Neutrophil (primary cell): ENCODE measurements around the gene GSG1L.

ENCODE experiments used
- H3K27ac ChIP-seq: fragments of 200-600 bp; sonication (generic); 2 replicates; pipeline ENCODE4 v1.5.1; 2016; ENCODE audit warnings: mild to moderate bottlenecking, moderate library complexity
- H3K27me3 ChIP-seq: fragments of 200-600 bp; sonication (generic); 2 replicates; pipeline ENCODE4 v1.6.0; 2016; ENCODE audit warnings: mild to moderate bottlenecking
- H3K36me3 ChIP-seq: fragments of 200-600 bp; sonication (generic); 2 replicates; pipeline ENCODE4 v1.5.1; 2017
- H3K4me1 ChIP-seq, 2 experiments: fragments of 200-600 bp in 1 of 2; sonication (generic) in 1 of 2; 1 replicate in 1 of 2; 2 replicates in 1 of 2; pipeline versions ENCODE4 v1.5.1 to v1.6.1; 2013 to 2016; ENCODE audit warnings: low read depth in 1 of 2, low read length in 1 of 2, mild to moderate bottlenecking in 1 of 2, moderate library complexity in 1 of 2; ENCODE audit not compliant: control insufficient read depth in 1 of 2, insufficient read depth in 1 of 2
- H3K4me3 ChIP-seq, 2 experiments: fragments of 200-600 bp in 1 of 2; sonication (generic) in 1 of 2; 1 replicate in 1 of 2; 2 replicates in 1 of 2; pipeline ENCODE4 v1.5.1; 2013 to 2016; ENCODE audit warnings: low read depth in 1 of 2, low read length in 1 of 2, mild to moderate bottlenecking in 1 of 2, moderate library complexity in 1 of 2
- H3K9me3 ChIP-seq: fragments of 200-600 bp; sonication (generic); 2 replicates; pipeline ENCODE4 v1.5.1; 2016
- TF ChIP-seq, protein P1 (sequence below): fragments of 200-600 bp; sonication (generic); IDR thresholded peaks from 2 replicates; pipeline ENCODE4 v1.5.1; 2016; ENCODE audit warnings: antibody characterized with exemption

Gene GSG1L

DNA sequence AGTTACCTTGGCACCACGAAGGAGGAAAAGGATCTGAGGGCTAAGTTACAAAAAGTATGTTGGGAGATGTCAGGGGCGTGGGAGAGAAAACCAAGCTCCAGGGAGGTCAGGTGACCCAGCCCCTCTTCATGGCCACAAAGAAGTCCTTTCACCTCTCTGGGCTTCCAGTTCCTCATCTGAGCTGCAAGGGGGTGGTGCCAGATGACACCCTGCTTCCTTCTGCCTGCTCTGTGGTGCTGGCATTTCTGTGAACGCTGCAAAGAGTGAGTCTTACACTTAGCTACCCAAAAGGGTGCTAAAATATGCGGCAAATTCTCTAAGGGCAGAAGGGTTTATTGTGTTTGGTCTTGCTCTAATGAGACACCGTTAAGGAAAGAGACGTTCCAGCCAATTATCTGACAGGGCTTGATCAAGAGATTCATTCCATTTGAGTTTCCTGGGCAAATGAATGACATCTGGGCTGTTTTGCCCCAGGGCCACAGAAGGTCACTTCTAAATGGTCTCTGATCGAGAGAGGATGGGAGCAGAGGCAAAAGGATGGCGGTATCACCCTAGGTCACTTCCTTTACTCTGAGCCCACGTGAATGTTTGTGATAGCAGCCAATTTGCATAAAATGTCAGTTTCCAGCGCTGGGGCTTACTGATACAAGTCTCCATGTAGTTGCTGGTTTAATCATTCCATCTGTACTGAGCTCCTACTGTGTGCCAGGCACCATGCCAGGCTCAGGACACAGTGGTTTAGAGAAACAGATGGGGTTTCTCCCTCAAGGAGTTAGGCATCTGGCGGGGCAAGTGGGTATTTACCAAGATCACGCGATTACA lies 303.3 kb downstream of the GSG1L start:
- Histone ChIP-seq H3K4me1 (peaks cover 42 to 43% of the 10 kb centered on the region in 2 experiments), H3K9me3 (no peaks in the 10 kb centered on the region), H3K36me3 (peaks cover 14% of the 10 kb centered on the region), H3K27me3 (no peaks in the 10 kb centered on the region), H3K27ac (peak overlapping the region; percentile 60), H3K4me3 (no peak overlapping the region)
- TF ChIP-seq, protein P1, sequence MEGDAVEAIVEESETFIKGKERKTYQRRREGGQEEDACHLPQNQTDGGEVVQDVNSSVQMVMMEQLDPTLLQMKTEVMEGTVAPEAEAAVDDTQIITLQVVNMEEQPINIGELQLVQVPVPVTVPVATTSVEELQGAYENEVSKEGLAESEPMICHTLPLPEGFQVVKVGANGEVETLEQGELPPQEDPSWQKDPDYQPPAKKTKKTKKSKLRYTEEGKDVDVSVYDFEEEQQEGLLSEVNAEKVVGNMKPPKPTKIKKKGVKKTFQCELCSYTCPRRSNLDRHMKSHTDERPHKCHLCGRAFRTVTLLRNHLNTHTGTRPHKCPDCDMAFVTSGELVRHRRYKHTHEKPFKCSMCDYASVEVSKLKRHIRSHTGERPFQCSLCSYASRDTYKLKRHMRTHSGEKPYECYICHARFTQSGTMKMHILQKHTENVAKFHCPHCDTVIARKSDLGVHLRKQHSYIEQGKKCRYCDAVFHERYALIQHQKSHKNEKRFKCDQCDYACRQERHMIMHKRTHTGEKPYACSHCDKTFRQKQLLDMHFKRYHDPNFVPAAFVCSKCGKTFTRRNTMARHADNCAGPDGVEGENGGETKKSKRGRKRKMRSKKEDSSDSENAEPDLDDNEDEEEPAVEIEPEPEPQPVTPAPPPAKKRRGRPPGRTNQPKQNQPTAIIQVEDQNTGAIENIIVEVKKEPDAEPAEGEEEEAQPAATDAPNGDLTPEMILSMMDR: no peak

- Histone ChIP-seq H3K9me3 (no peaks in the 10 kb centered on the region), H3K36me3 (peaks cover 14% of the 10 kb centered on the region), H3K27me3 (no peaks in the 10 kb centered on the region), H3K4me3 (no peak overlapping the region), H3K4me1 (peaks cover 42 to 43% of the 10 kb centered on the region in 2 experiments), H3K27ac (peak overlapping the region; percentile 60)
- TF ChIP-seq, protein P1: no peak
These were observed 304.1 kb downstream of the GSG1L start for GRCh38 chr16:27759301-27759871.

DNA sequence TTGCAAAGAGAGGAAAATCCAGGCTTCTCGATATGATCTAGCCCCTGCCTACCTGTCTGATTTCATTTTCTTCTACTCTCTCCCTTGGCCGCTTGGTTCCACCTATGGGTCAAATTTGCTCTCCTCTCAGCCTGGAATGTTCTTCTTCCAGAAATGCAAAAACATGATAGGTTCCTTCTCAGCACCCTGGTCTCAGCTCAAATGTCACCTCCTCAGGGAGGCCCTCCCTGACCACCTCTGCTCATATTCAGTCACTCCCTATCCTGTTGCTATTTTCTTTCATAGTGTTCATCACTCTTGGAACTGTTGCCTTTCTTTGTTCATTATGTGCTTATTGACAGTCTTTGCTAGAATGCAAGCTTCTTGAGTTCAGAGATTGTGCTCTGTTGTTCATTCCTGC lies 305.0 kb downstream of the GSG1L start:
- Histone ChIP-seq H3K9me3 (no peaks in the 10 kb centered on the region), H3K27ac (no peak overlapping the region), H3K4me1 (peaks cover 42 to 43% of the 10 kb centered on the region in 2 experiments), H3K36me3 (peaks cover 21% of the 10 kb centered on the region), H3K27me3 (no peaks in the 10 kb centered on the region), H3K4me3 (no peak overlapping the region)
- TF ChIP-seq, protein P1: no peak

- Histone ChIP-seq H3K36me3 (peaks cover 11% of the 10 kb centered on the region), H3K4me1 (peaks cover 31 to 35% of the 10 kb centered on the region in 2 experiments), H3K27ac (peak overlapping the region; percentile 47), H3K9me3 (no peaks in the 10 kb centered on the region), H3K4me3 (no peak overlapping the region), H3K27me3 (no peaks in the 10 kb centered on the region)
- TF ChIP-seq, protein P1: no peak
These were observed 307.1 kb downstream of the GSG1L start for GRCh38 chr16:27756206-27756970.

DNA sequence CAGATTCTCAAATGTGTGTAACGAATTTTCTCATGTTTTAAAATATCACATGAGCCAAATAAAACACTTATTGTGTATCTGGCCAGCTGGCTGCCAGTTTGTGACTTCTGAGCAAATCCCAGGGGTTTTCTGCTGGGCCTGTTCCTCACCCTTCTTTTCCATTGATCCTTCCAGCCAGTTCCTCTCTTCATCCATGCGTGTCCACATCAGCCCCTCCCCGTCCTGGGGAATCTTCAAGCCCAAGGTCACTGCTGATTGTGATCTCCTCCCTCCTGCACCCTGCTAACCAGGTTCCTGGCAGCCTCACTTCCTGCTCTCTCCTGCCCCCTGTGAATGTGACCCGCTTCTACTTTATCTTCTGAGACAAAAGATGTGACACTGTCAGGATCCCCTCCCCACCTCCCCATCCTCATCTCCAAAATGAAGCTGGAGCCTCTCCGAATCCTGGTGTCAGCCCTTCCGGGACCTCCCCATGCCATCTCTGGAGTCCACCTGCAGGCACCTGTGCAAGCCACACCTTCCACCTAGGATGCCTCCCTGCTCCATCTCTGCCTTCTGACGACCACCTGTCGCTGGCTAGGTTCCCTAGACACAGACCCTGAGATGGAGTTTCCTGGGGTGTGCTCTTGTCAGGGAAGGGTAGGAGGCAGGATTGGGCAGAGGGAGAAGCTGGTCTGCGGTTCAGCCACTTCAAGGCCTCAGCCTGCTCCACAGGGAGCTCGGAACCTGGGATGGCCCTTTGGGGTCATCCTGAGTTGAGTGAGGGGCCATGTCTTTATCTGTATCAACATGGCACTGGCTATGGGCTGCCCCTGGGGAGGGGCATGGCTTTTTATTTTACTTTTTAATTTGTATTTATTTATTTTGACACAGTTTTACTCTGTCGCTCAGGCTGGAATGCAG lies 308.5 kb downstream of the GSG1L start:
- peaks cover 18 to 22% of the 10 kb centered on the region in 2 experiments for H3K4me1 ChIP-seq
- TF ChIP-seq, protein P1: no peak
- peaks cover 11% of the 10 kb centered on the region for H3K36me3 ChIP-seq
- H3K9me3 ChIP-seq: no peaks in the 10 kb centered on the region
- no peak overlapping the region for H3K27ac ChIP-seq
- no peak overlapping the region for H3K4me3 ChIP-seq
- H3K27me3 ChIP-seq: no peaks in the 10 kb centered on the region
